ENCODE results near the gene PCDH15. TPM values are rescaled to one million over a fixed set of nuclear protein-coding genes. Genes with fewer than 3 reads are reported as not detected.
"Not testable (repeated sequence)": the region's sequence is repeated elsewhere in the genome, so short reads cannot be mapped to it uniquely, and the experiment has no call there.

PCDH15 gene
- total RNA-seq, 2 experiments from 2014 or later = not detected

- no peaks in the 10 kb centered on the region; the same call in 1 of the 2 replicates for H3K9me2 ChIP-seq (ENCODE audit: insufficient read depth, low read length)
- no peak overlapping the region for H3K4me3 ChIP-seq (ENCODE audit: low read depth, low read length, poor library complexity, severe bottlenecking)
- H2AFZ ChIP-seq (ENCODE audit: low read length) = no peak overlapping the region
- no peaks in the 10 kb centered on the region for H3K79me2 ChIP-seq (ENCODE audit: insufficient read depth, low read depth, low read length)
- ChIA-PET CTCF (ENCODE audit: unreplicated experiment) (no interaction called here), POLR2A (no interaction called here)
- DNase-seq (ENCODE audit: low spot score) = no peak
- H3K27ac ChIP-seq (ENCODE audit: low read depth, low read length, poor library complexity, severe bottlenecking) = no peak overlapping the region
- no peaks in the 10 kb centered on the region for H3K36me3 ChIP-seq (ENCODE audit: insufficient read depth, low read length)
- no peaks in the 10 kb centered on the region for H3K4me1 ChIP-seq (ENCODE audit: insufficient read depth, low read length, poor library complexity, severe bottlenecking)
- TF ChIP-seq EZH2phosphoT487 (IDR thresholded peaks at IDR 0.05; ENCODE audit: borderline replicate concordance, low read depth, low read length) (no peak), CTCF (conservative IDR thresholded peaks at IDR 0.05; ENCODE audit: low read length) (no peak)
- no peak overlapping the region for H3K4me2 ChIP-seq (ENCODE audit: low read length)
- no peaks in the 10 kb centered on the region for H4K20me1 ChIP-seq (ENCODE audit: insufficient read depth, low read length)
- intact Hi-C loops (cut with micrococcal nuclease; ENCODE audit: unreplicated experiment) = no loop called here
- no peaks in the 10 kb centered on the region for H3K9me3 ChIP-seq (ENCODE audit: low read length)
- BruUV-seq (replicated peaks) = no TSS peak
These were observed 848.1 kb downstream of the PCDH15 start for GRCh38 chr10:53952698-53953630.

GRCh38 chr10:53939654-53940053, 861.4 kb downstream of the PCDH15 start:
- H3K79me2 ChIP-seq (ENCODE audit: insufficient read depth, low read depth, low read length) = no peaks in the 10 kb centered on the region
- H3K27ac ChIP-seq (ENCODE audit: low read depth, low read length, poor library complexity, severe bottlenecking) = no peak overlapping the region
- POLR2A ChIA-PET = interaction anchor here (1.0 kb wide), 1 partner anchor 19 kb away, joined by 3 read pairs; no protein-coding TSS in a partner anchor
- H3K4me3 ChIP-seq (ENCODE audit: low read depth, low read length, poor library complexity, severe bottlenecking) = no peak overlapping the region
- TF ChIP-seq EZH2phosphoT487 (IDR thresholded peaks at IDR 0.05; ENCODE audit: borderline replicate concordance, low read depth, low read length) = no peak
- no peak for TF ChIP-seq CTCF (conservative IDR thresholded peaks at IDR 0.05; ENCODE audit: low read length)
- H4K20me1 ChIP-seq (ENCODE audit: insufficient read depth, low read length) = no peaks in the 10 kb centered on the region
- CTCF ChIA-PET (ENCODE audit: unreplicated experiment) = no interaction called here
- intact Hi-C loops (cut with micrococcal nuclease; ENCODE audit: unreplicated experiment) = no loop called here
- no peaks in the 10 kb centered on the region for H3K9me2 ChIP-seq (ENCODE audit: insufficient read depth, low read length)
- no peak for DNase-seq (ENCODE audit: low spot score)
- H3K4me2 ChIP-seq (ENCODE audit: low read length) = no peak overlapping the region
- no peak overlapping the region for H2AFZ ChIP-seq (ENCODE audit: low read length)
- no TSS peak for BruUV-seq (replicated peaks)
- no peaks in the 10 kb centered on the region for H3K36me3 ChIP-seq (ENCODE audit: insufficient read depth, low read length)
- no peaks in the 10 kb centered on the region for H3K4me1 ChIP-seq (ENCODE audit: insufficient read depth, low read length, poor library complexity, severe bottlenecking)
- H3K9me3 ChIP-seq (ENCODE audit: low read length) = no peaks in the 10 kb centered on the region

- Histone ChIP-seq H4K20me1 (ENCODE audit: insufficient read depth, low read length) (no peaks in the 10 kb centered on the region), H3K4me2 (ENCODE audit: low read length) (no peak overlapping the region), H3K4me3 (ENCODE audit: low read depth, low read length, poor library complexity, severe bottlenecking) (no peak overlapping the region), H3K9me2 (ENCODE audit: insufficient read depth, low read length) (no peaks in the 10 kb centered on the region), H3K9me3 (ENCODE audit: low read length) (no peaks in the 10 kb centered on the region), H2AFZ (ENCODE audit: low read length) (no peak overlapping the region), H3K36me3 (ENCODE audit: insufficient read depth, low read length) (no peaks in the 10 kb centered on the region), H3K4me1 (ENCODE audit: insufficient read depth, low read length, poor library complexity, severe bottlenecking) (no peaks in the 10 kb centered on the region), H3K27ac (ENCODE audit: low read depth, low read length, poor library complexity, severe bottlenecking) (no peak overlapping the region), H3K79me2 (ENCODE audit: insufficient read depth, low read depth, low read length) (no peaks in the 10 kb centered on the region)
- no peak for TF ChIP-seq CTCF (conservative IDR thresholded peaks at IDR 0.05; ENCODE audit: low read length)
- no peak for TF ChIP-seq EZH2phosphoT487 (IDR thresholded peaks at IDR 0.05; ENCODE audit: borderline replicate concordance, low read depth, low read length)
- intact Hi-C loops (cut with micrococcal nuclease; ENCODE audit: unreplicated experiment) = no loop called here
- ChIA-PET CTCF (ENCODE audit: unreplicated experiment) (no interaction called here), POLR2A (no interaction called here)
- DNase-seq (ENCODE audit: low spot score) = no peak
- no TSS peak for BruUV-seq (replicated peaks)
These were observed 870.4 kb downstream of the PCDH15 start for GRCh38 chr10:53930648-53931047.

GRCh38 chr10:53924051-53924700, 876.9 kb downstream of the PCDH15 start:
- H3K9me3 ChIP-seq (ENCODE audit: low read length); intact Hi-C loops (cut with micrococcal nuclease; ENCODE audit: unreplicated experiment); H2AFZ ChIP-seq (ENCODE audit: low read length); H3K4me1 ChIP-seq (ENCODE audit: insufficient read depth, low read length, poor library complexity, severe bottlenecking); POLR2A ChIA-PET; H3K9me2 ChIP-seq (ENCODE audit: insufficient read depth, low read length); CTCF ChIA-PET (ENCODE audit: unreplicated experiment); H3K4me2 ChIP-seq (ENCODE audit: low read length); H3K4me3 ChIP-seq (ENCODE audit: low read depth, low read length, poor library complexity, severe bottlenecking); H3K36me3 ChIP-seq (ENCODE audit: insufficient read depth, low read length); H3K79me2 ChIP-seq (ENCODE audit: insufficient read depth, low read depth, low read length); BruUV-seq (replicated peaks); DNase-seq (ENCODE audit: low spot score); H3K27ac ChIP-seq (ENCODE audit: low read depth, low read length, poor library complexity, severe bottlenecking); H4K20me1 ChIP-seq (ENCODE audit: insufficient read depth, low read length): not testable (repeated sequence)

Measured in OCI-LY7 (cell line).